Hematopoietic multipotent progenitor cell treated with erythropoietin and hydrocortisone succinate and interleukin-3 and kit ligand, for 8 days (in vitro differentiated cells): ENCODE data around the gene CES1.
A peak's percentile ranks its signal among the peaks of the same experiment; 100 is the strongest.
"Not testable (repeated sequence)": the region's sequence is repeated elsewhere in the genome, so short reads cannot be mapped to it uniquely, and the experiment has no call there.

Experiments
- DNase-seq: peaks from one replicate; pipeline ENCODE4 v3.0.0-alpha.2; 2015

Gene CES1

GRCh38 chr16:55832773-55833691 lies at the start of gene CES1:
TSS of gene CES1 (minus strand) at chr16:55833096. CDS start at chr16:55833055, 41 bp downstream.
- DNase-seq: no peak

- no peak for DNase-seq
Measured at GRCh38 chr16:55876854-55877253, 44.0 kb upstream of the CES1 start.

- no peak for DNase-seq
Measured at GRCh38 chr16:55875273-55875672, 42.4 kb upstream of the CES1 start, which contains the start of gene CES5A. TSS of gene CES5A (minus strand) at chr16:55875373. CDS start at chr16:55875221, 152 bp downstream.

- no peak for DNase-seq
Measured at GRCh38 chr16:55873122-55873521, 40.2 kb upstream of the CES1 start.

GRCh38 chr16:55872130-55872529 lies 39.2 kb upstream of the CES1 start:
- no peak for DNase-seq

GRCh38 chr16:55871411-55872038 lies 38.6 kb upstream of the CES1 start:
- no peak for DNase-seq

- DNase-seq: no peak
Measured at GRCh38 chr16:55868980-55869379, 36.1 kb upstream of the CES1 start.

- no peak for DNase-seq
Measured at GRCh38 chr16:55868137-55868536, 35.2 kb upstream of the CES1 start.

GRCh38 chr16:55861288-55861687 lies 28.4 kb upstream of the CES1 start:
- DNase-seq: no peak

- DNase-seq: not testable (repeated sequence)
Measured at GRCh38 chr16:55857650-55858049, 24.8 kb upstream of the CES1 start.

GRCh38 chr16:55856950-55857349 lies 24.1 kb upstream of the CES1 start:
- no peak for DNase-seq

GRCh38 chr16:55853114-55853513 lies 20.2 kb upstream of the CES1 start:
- no peak for DNase-seq

GRCh38 chr16:55849536-55849935 lies 16.6 kb upstream of the CES1 start:
- DNase-seq: no peak

GRCh38 chr16:55846598-55847346 lies 13.9 kb upstream of the CES1 start:
- no peak for DNase-seq

- DNase-seq: no peak
Measured at GRCh38 chr16:55843105-55843395, 10.2 kb upstream of the CES1 start.

- DNase-seq: peak; percentile 54
Measured at GRCh38 chr16:55842369-55843104, 9.6 kb upstream of the CES1 start.

GRCh38 chr16:55839115-55839514 lies 6.2 kb upstream of the CES1 start:
- DNase-seq: no peak

- DNase-seq: peak; percentile 6
Measured at GRCh38 chr16:55836158-55836611, 3.3 kb upstream of the CES1 start.

GRCh38 chr16:55835581-55835980 lies 2.7 kb upstream of the CES1 start:
- no peak for DNase-seq

- DNase-seq: not testable (repeated sequence)
Measured at GRCh38 chr16:55835173-55835572, 2.3 kb upstream of the CES1 start.

GRCh38 chr16:55834049-55834448 lies 1.2 kb upstream of the CES1 start:
- DNase-seq: no peak

GRCh38 chr16:55832425-55832772 lies 497 bp downstream of the CES1 start:
- no peak for DNase-seq
